Brain pericyte (primary cell): ENCODE measurements around the gene LRAT.

Source experiments
- DNase-seq: peaks from one replicate; pipeline ENCODE4 v3.0.0-alpha.2; 2012; ENCODE audit warnings: low read depth, low spot score

Gene LRAT

GRCh38 chr4:154760895-154761294 is 17.1 kb downstream of the LRAT start:
- DNase-seq: no peak

GRCh38 chr4:154778264-154778663 is 34.5 kb downstream of the LRAT start:
- no peak for DNase-seq

GRCh38 chr4:154779362-154779947 is 35.7 kb downstream of the LRAT start:
- no peak for DNase-seq

GRCh38 chr4:154781126-154781982 is 37.6 kb downstream of the LRAT start, which contains the start of gene RBM46:
RBM46 (plus strand) TSS chr4:154781272; CDS start chr4:154796753, 15,481 bp downstream.
- DNase-seq: no peak

GRCh38 chr4:154781983-154782293 is 38.1 kb downstream of the LRAT start:
- no peak for DNase-seq
